Mesodermal cell (in vitro differentiated cells): ENCODE data around the gene EFCAB6.

ENCODE experiments used
- H3K27ac ChIP-seq: 2 replicates; pipeline ENCODE4 v1.7.0; 2013; ENCODE audit warnings: mild to moderate bottlenecking, low read depth, low read length, moderate library complexity; ENCODE audit not compliant: severe bottlenecking
- H3K36me3 ChIP-seq: 2 replicates; pipeline ENCODE4 v1.7.1; 2013; ENCODE audit warnings: mild to moderate bottlenecking, low read length, moderate library complexity; ENCODE audit not compliant: control insufficient read depth, insufficient read depth
- H3K4me1 ChIP-seq: one replicate; pipeline ENCODE4 v1.7.1; 2013; ENCODE audit warnings: mild to moderate bottlenecking, low read length; ENCODE audit not compliant: insufficient read depth, control insufficient read depth, poor library complexity, severe bottlenecking
- H3K4me3 ChIP-seq: 2 replicates; pipeline ENCODE4 v1.7.0; 2013; ENCODE audit warnings: low read length, control low read depth, mild to moderate bottlenecking; ENCODE audit not compliant: insufficient read depth, poor library complexity, severe bottlenecking; ENCODE audit errors: extremely low read depth
- H3K9me3 ChIP-seq: 2 replicates; pipeline ENCODE4 v1.7.1; 2013; ENCODE audit warnings: mild to moderate bottlenecking, low read length, moderate library complexity; ENCODE audit not compliant: control insufficient read depth
- WGBS, 2 experiments: methylation state at CpG; one replicate each; pipeline ENCODE4 v1.1.5; 2013; ENCODE audit warnings: missing lambda C conversion rate in 2 of 2; ENCODE audit not compliant: insufficient coverage in 2 of 2; 5-methylcytosine and 5-hydroxymethylcytosine counted together

The EFCAB6 gene

DNA sequence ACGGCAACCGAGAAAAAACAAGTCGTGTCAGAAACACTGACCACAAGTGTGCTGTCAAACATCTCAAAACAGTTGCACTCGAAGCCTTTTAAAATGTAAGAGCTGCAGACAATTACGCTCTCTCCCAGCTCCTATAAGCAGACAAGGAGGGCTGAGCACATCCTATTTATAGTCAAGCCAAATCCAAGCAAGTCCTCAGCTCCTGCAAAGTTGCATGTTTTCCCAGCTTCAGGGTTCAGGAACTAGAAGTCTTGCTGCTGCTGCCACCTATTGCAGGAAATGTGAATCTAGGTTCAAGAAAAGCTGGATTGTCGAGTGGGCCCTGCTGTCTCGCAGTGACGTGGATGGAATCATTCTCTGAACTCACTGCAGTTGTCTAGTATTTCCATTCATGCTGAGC, 15.5 kb downstream of the EFCAB6 start:
- H3K4me1 ChIP-seq, result no peaks in the 10 kb centered on the region
- H3K9me3 ChIP-seq, result no peaks in the 10 kb centered on the region
- 71 to 73% methylated on average over 8 of the region's 8 CpGs for WGBS, 2 experiments
- H3K4me3 ChIP-seq, result no peak overlapping the region
- no peak overlapping the region for H3K27ac ChIP-seq
- no peaks in the 10 kb centered on the region for H3K36me3 ChIP-seq

DNA sequence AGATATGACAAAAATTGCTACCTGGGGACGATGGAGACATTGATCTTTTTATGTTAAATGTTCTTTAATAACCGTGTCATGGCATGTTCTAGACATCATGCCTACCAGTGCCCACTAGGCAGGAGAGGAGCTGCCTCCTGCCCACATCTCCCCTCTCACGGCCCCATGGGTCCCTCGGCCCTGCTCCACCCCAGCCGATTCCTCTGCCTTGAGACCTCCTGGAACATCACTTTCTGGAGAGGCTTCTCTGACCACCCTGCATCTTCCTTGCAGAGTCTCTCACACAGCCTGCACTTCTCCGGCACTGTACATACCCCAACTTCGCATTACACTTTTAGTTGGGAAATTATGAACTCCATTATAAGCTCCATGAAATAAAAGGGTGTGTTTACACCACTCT, 16.8 kb downstream of the EFCAB6 start:
- Histone ChIP-seq H3K4me1 (no peaks in the 10 kb centered on the region), H3K9me3 (no peaks in the 10 kb centered on the region), H3K4me3 (no peak overlapping the region), H3K27ac (no peak overlapping the region), H3K36me3 (no peaks in the 10 kb centered on the region)
- WGBS, 2 experiments, result 65 to 96% methylated on average over 5 of the region's 7 CpGs

DNA sequence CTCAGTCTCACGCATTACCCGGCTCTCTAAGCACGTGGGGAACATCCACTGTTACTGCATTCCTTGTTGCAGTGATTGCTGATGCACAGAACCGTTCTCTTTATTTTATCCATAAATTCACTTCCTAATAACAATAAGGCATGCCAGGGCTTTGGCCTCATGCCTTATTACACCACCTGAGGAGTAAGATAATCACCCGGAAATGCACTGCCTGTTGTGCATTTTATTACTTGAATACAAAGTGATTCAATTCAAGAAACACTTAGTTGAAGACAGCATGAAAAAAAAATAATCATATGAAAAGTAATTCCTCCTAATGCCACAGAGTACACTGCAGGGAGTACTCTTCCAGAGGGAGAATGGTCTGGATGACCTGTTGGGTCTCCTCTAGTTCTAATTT, 19.2 kb downstream of the EFCAB6 start:
- Histone ChIP-seq H3K9me3 (no peaks in the 10 kb centered on the region), H3K4me3 (no peak overlapping the region), H3K36me3 (no peaks in the 10 kb centered on the region), H3K4me1 (no peaks in the 10 kb centered on the region), H3K27ac (no peak overlapping the region)
- WGBS, 2 experiments, result 65 to 80% methylated on average over 3 to 4 of the region's 5 CpGs

DNA sequence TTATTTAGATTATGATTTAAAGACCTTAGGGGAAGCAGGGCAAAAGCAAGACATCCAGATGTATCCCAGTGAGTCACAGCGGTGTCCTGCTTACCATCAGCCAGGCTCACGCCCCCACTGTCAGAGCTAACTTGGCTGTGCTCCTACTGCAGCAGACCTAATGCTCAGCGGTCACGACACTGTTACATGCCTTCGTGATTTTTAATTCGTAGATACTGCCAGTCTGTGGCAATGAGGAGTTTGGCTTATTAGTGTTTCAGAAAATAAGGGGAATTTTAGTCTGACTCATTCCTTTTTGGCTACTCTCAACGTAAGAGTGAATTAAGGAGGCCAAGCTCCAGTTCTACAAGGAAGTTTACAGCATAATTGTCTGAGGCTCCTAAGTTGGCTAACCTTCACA, 22.7 kb downstream of the EFCAB6 start:
- 87 to 93% methylated on average over 5 to 6 of the region's 7 CpGs for WGBS, 2 experiments
- Histone ChIP-seq H3K4me3 (no peak overlapping the region), H3K27ac (no peak overlapping the region), H3K4me1 (no peaks in the 10 kb centered on the region), H3K9me3 (no peaks in the 10 kb centered on the region), H3K36me3 (no peaks in the 10 kb centered on the region)

DNA sequence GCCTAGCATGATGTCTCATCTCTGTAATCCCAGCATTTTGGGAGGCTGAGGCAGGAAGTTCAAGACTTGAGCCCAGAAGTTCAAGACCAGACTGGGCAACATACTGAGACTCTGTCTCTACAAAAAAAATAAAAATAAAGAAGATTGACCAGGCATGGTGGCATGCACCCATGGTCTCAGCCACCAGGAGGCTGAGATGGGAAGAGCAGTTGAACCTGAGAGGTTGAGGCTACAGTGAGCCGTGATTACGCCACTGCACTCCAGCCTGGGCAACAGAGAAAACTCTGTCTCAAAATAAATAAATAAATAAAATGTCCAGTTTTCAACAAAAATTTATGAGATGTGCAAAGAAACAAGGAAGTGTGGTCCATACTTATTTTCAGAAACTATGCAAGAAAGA, 28.3 kb downstream of the EFCAB6 start:
- Histone ChIP-seq H3K4me1 (no peaks in the 10 kb centered on the region), H3K27ac (no peak overlapping the region), H3K9me3 (no peaks in the 10 kb centered on the region), H3K36me3 (no peaks in the 10 kb centered on the region), H3K4me3 (no peak overlapping the region)
- WGBS, 2 experiments, result no CpG with 5 or more reads among the region's 2 CpGs

DNA sequence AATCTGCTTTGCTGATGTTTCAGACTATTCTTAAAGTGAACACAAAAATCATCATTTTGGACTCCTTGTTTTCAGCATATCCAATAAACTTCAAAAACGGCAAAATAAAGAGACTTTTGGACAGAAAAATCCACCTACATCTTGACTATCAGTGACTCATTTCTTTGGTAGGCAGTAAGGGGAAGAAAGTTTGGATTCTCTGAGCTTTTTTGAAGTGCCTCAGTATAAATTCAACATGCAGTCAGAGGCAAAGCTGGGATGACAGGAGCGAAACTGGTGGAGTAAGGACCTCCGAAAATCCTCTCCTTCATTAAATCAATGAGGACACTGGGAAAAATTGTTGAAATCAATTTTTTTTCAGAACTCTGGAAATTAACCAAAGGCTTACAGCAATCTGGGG, 29.7 kb downstream of the EFCAB6 start:
- Histone ChIP-seq H3K9me3 (no peaks in the 10 kb centered on the region), H3K4me1 (no peaks in the 10 kb centered on the region), H3K27ac (no peak overlapping the region), H3K36me3 (no peaks in the 10 kb centered on the region), H3K4me3 (no peak overlapping the region)
- no CpG with 5 or more reads among the region's 3 CpGs for WGBS, 2 experiments

DNA sequence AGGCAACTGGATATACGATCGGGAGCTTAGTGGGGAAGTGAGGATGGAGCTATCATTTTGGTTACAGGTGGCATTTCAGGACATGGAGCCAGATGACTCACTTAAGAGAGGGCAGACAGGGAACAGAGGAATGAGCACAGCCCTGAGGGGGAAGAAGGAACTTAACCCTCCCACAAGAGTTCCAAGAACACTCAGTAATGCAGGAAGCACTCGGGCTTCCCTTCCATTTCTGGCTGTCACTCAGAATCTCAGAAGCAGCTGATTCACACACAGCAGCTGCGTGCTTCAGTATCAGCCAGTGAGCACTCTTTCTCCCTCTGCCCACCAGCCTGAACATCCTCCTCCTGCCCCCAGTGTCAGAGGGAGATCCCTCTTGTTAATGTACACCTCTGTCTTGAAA, 34.8 kb downstream of the EFCAB6 start:
- Histone ChIP-seq H3K4me1 (no peaks in the 10 kb centered on the region), H3K9me3 (no peaks in the 10 kb centered on the region), H3K27ac (no peak overlapping the region), H3K36me3 (no peaks in the 10 kb centered on the region), H3K4me3 (no peak overlapping the region)
- WGBS, 2 experiments, result 68 to 78% methylated on average over 4 of the region's 4 CpGs

DNA sequence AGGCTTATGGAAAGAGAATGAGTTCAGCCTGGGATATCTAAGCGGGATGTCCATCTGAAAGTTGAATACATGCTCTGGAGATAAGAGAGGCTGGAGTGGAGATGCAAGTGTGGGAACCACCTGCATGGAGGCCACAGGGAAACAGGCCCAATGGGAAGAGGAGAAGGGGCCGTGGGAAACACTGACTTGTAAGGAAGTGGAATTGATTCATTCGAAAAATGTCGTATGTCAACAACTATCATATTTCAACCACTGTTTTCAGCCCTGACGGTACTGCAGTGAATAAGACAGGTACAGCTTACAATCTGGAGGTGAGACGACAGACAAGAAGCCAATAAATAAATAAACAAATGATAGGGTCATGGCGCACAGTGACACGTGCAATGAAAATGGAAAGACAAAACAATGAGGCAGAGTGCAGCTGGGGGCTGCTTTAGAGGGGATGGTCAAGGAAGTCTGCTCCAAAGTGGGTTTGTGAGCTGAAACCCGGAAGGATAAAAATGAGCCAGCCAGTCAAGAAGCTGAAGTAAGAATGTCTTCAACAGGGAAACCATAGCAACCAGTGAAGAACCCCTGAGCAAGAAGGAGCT, 35.9 kb downstream of the EFCAB6 start:
- Histone ChIP-seq H3K4me1 (no peaks in the 10 kb centered on the region), H3K36me3 (no peaks in the 10 kb centered on the region), H3K9me3 (no peaks in the 10 kb centered on the region), H3K27ac (no peak overlapping the region), H3K4me3 (no peak overlapping the region)
- WGBS, 2 experiments, result 76 to 95% methylated on average over 5 to 7 of the region's 9 CpGs

DNA sequence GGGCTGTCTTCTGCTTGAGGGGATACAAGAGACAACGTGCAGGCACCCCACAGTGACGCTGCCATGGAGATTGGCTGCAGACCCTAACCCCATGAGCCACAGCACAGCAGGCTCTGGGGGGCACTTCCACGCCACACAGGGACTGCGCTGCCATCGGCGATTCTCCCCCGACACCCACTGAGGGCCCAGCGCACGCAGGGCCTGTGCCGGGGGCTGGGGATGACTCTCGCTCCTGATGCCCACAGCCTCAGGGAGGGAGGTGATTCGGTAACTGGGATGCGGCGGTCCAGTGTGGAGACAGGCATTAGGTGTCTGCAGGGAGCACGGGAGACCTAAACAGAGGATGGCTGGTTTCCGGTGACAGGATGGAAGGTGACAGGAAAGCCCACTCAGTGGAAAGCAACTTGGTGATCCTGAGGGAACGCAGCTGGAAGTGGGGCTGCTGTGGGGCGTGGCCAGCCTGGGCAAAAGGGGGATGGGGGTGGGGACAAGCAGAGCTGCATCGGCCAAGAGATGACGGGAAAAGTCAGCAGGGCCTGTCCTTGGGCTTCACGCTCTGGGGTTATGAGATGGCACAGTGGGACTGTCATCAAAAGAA, 37.7 kb downstream of the EFCAB6 start:
- Histone ChIP-seq H3K27ac (no peak overlapping the region), H3K36me3 (no peaks in the 10 kb centered on the region), H3K4me3 (no peak overlapping the region), H3K9me3 (no peaks in the 10 kb centered on the region), H3K4me1 (no peaks in the 10 kb centered on the region)
- 92% methylated on average over 11 to 18 of the region's 21 CpGs for WGBS, 2 experiments

DNA sequence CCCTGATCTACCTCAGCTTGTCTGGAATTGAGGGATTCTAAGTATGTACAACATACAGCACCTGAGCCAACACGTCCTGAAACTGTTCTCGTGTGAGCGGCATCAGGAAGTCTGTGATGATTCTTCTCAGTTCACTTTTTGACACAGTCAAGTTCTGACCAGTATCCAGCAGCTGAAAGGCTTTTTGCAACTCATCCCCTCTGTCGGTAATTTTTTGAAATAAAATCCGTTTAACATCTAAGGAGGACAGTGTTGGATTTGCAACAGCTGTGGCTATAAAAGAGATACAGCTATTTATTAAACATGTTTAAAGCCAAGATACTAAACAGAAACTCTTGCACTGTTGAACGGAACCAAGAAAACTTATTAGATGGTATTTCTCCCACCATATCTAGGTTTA, 39.3 kb downstream of the EFCAB6 start:
- 89 to 100% methylated on average over 3 to 4 of the region's 6 CpGs for WGBS, 2 experiments
- H3K4me3 ChIP-seq, result no peak overlapping the region
- H3K9me3 ChIP-seq, result no peaks in the 10 kb centered on the region
- H3K4me1 ChIP-seq, result no peaks in the 10 kb centered on the region
- no peak overlapping the region for H3K27ac ChIP-seq
- H3K36me3 ChIP-seq, result no peaks in the 10 kb centered on the region

DNA sequence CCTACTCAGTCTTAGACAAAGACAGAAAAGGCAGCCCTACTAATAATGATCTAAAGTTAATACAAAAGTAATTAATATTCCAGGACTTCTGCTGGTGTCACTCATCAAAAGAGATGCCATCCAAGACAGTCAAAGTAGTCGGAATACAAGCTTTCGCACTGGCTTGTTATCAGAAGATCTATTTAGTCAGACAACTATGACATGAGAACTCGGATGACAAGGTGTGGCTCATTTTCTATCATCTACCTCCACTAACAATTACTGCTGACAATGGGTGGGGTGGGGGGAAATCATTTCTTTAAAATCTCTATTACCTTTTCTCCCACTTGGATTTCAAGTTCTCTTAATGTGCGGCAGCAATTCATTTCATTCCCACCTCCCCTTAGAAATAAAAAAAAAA, 56.7 kb downstream of the EFCAB6 start:
- Histone ChIP-seq H3K27ac (no peak overlapping the region), H3K36me3 (no peaks in the 10 kb centered on the region), H3K4me3 (no peak overlapping the region), H3K9me3 (no peaks in the 10 kb centered on the region), H3K4me1 (no peaks in the 10 kb centered on the region)
- whole genome bisulfite sequencing, 2 experiments, result 100% methylated on average over 2 of the region's 4 CpGs; no CpG with 5 or more reads in 1 of the 2 experiments
